ENCODE measurements around the gene MAPK8IP2. TPM values are rescaled to one million over a fixed set of nuclear protein-coding genes. Genes with fewer than 3 reads are reported as not detected.

The MAPK8IP2 gene
- total RNA-seq, 1 experiment from 2014 or later, result 6.4 TPM

DNA sequence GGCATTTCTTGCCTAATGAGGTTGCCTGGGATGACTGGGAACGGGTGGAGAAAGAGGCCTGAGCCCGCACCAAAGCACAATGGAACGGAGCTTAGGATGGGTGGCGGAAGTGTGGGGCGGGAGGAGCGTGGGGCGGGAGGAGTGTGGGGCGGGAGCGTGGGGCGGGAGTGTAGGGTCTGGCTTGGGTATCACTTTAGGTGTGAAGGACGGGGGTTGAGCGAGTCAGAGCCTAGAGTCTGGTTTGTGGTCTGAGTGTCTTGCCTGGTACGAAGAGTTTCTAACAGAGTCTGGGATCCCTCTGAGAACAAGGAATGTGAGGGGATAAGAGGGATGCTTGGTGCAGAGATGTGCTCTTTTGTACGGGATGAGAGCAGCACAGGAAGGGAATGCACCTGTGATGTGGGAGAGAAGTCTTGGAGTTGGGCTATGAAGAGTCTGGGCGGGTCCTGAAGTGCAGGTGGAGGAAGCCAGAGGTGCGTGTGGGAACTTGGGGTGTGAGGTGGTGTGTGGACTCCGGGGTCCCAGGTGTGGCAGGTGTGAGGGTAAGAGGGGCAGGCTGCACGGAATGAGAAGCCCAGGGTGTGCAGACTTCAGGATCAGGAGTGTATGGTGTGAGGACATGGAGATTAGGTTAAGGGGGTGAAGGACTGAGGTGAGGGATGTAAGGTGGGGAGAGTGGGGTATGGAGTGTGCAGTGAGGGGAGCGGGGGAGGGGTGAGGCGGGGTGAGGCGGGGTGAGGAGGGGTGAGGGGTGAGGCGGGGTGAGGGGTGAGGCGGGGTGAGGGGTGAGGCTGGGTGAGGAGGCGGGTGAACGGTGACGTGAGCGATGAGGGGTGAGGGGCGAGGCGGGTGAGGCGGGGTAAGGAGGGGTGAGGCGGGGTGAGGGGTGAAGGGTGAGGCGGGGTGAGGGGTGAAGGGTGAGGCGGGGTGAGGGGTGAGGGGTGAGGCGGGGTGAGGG is 38.9 kb upstream of the MAPK8IP2 start:
- no peaks in the 10 kb centered on the region for H3K36me3 ChIP-seq (ENCODE audit: control insufficient read depth in 1 of 2, insufficient read depth in 2 of 2, low read length in 2 of 2)
- H3K4me3 ChIP-seq (replicated peaks in 1 of 2; ENCODE audit: low read depth in 1 of 2, low read length in 2 of 2), result no peak overlapping the region
- H3K27me3 ChIP-seq (ENCODE audit: insufficient read depth, low read length), result no peaks in the 10 kb centered on the region
- no peak overlapping the region for H2AFZ ChIP-seq (ENCODE audit: low read depth, low read length, poor library complexity, severe bottlenecking)
- no peaks in the 10 kb centered on the region for H3K79me2 ChIP-seq (ENCODE audit: insufficient read depth, low read length)
- POLR2A ChIA-PET, result no interaction called here
- DNase-seq (ENCODE audit: low read depth, low spot score) (no peak), ATAC-seq (no peak)
- H4K20me1 ChIP-seq (ENCODE audit: insufficient read depth), result no peaks in the 10 kb centered on the region
- TF ChIP-seq, protein P1, sequence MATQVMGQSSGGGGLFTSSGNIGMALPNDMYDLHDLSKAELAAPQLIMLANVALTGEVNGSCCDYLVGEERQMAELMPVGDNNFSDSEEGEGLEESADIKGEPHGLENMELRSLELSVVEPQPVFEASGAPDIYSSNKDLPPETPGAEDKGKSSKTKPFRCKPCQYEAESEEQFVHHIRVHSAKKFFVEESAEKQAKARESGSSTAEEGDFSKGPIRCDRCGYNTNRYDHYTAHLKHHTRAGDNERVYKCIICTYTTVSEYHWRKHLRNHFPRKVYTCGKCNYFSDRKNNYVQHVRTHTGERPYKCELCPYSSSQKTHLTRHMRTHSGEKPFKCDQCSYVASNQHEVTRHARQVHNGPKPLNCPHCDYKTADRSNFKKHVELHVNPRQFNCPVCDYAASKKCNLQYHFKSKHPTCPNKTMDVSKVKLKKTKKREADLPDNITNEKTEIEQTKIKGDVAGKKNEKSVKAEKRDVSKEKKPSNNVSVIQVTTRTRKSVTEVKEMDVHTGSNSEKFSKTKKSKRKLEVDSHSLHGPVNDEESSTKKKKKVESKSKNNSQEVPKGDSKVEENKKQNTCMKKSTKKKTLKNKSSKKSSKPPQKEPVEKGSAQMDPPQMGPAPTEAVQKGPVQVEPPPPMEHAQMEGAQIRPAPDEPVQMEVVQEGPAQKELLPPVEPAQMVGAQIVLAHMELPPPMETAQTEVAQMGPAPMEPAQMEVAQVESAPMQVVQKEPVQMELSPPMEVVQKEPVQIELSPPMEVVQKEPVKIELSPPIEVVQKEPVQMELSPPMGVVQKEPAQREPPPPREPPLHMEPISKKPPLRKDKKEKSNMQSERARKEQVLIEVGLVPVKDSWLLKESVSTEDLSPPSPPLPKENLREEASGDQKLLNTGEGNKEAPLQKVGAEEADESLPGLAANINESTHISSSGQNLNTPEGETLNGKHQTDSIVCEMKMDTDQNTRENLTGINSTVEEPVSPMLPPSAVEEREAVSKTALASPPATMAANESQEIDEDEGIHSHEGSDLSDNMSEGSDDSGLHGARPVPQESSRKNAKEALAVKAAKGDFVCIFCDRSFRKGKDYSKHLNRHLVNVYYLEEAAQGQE (IDR thresholded peaks at IDR 0.05; ENCODE audit: low read depth), result no peak
- TF ChIP-seq EZH2 (IDR thresholded peaks at IDR 0.05) (no peak), POLR2AphosphoS5 (IDR thresholded peaks at IDR 0.05; ENCODE audit: low read depth, low read length) (no peak), CEBPB (IDR thresholded peaks at IDR 0.05; ENCODE audit: low read depth) (no peak), ELF1 (IDR thresholded peaks at IDR 0.05; ENCODE audit: borderline replicate concordance, low read depth) (no peak), EGR1 (IDR thresholded peaks at IDR 0.05; ENCODE audit: low read depth) (no peak), MAX (IDR thresholded peaks at IDR 0.05) (no peak), CBX3 (IDR thresholded peaks at IDR 0.05; ENCODE audit: low read depth) (no peak), SIN3A (IDR thresholded peaks at IDR 0.05; ENCODE audit: low read depth) (no peak), SP1 (IDR thresholded peaks at IDR 0.05; ENCODE audit: low read depth) (no peak), EZH2phosphoT487 (IDR thresholded peaks at IDR 0.05; ENCODE audit: borderline replicate concordance) (no peak), ZNF274 (IDR thresholded peaks at IDR 0.05; ENCODE audit: low read depth, low read length) (no peak), RAD21 (IDR thresholded peaks at IDR 0.05; ENCODE audit: low read depth) (no peak), TCF7L2 (IDR thresholded peaks at IDR 0.05; ENCODE audit: borderline replicate concordance, extremely low read depth, insufficient read depth, insufficient read length) (no peak), POLR2A (IDR thresholded peaks at IDR 0.05; ENCODE audit: borderline replicate concordance, extremely low read depth, insufficient read depth, insufficient read length) (no peak)
- TF ChIP-seq, protein P2, sequence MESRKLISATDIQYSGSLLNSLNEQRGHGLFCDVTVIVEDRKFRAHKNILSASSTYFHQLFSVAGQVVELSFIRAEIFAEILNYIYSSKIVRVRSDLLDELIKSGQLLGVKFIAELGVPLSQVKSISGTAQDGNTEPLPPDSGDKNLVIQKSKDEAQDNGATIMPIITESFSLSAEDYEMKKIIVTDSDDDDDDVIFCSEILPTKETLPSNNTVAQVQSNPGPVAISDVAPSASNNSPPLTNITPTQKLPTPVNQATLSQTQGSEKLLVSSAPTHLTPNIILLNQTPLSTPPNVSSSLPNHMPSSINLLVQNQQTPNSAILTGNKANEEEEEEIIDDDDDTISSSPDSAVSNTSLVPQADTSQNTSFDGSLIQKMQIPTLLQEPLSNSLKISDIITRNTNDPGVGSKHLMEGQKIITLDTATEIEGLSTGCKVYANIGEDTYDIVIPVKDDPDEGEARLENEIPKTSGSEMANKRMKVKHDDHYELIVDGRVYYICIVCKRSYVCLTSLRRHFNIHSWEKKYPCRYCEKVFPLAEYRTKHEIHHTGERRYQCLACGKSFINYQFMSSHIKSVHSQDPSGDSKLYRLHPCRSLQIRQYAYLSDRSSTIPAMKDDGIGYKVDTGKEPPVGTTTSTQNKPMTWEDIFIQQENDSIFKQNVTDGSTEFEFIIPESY (IDR thresholded peaks at IDR 0.05; ENCODE audit: extremely low read depth, insufficient replicate concordance, low read length), result no peak
- no peaks in the 10 kb centered on the region for H3K9me3 ChIP-seq (ENCODE audit: control insufficient read depth in 1 of 2, insufficient read depth in 1 of 2, low read depth in 1 of 2, low read length in 2 of 2)
- intact Hi-C loops (cut with micrococcal nuclease), result no loop called here
- H3K9me2 ChIP-seq (ENCODE audit: insufficient read depth), result no peaks in the 10 kb centered on the region
- peaks cover 6 to 11% of the 10 kb centered on the region in 2 experiments; a peak in 2 of 4 replicates for H3K4me1 ChIP-seq (ENCODE audit: control insufficient read depth in 1 of 2, insufficient read depth in 2 of 2, low read length in 2 of 2)
- no peak overlapping the region for H3K4me2 ChIP-seq (ENCODE audit: low read length)
- no peak overlapping the region for H3K27ac ChIP-seq (ENCODE audit: low read depth, low read length)
- RAD21 ChIA-PET (ENCODE audit: low non-redundant PET in 1 of 2, low total read pairs in 2 of 2, uncharacterized antibody in 2 of 2, unreplicated experiment in 2 of 2), result no interaction called here
- CTCF ChIA-PET, result no interaction called here
- H3K9ac ChIP-seq (ENCODE audit: low read length), result no peak overlapping the region
- BruUV-seq (replicated peaks), result no TSS peak
